OCI-LY1 (cell line): Measurements from ENCODE around the gene SPCS1.

ENCODE experiments used
- H2AFZ ChIP-seq: fragments of 200-600 bp; sonication (generic), shearing (Covaris generic); 2 replicates; pipeline ENCODE4 v1.6.0; 2014; ENCODE audit warnings: antibody characterized with exemption, mild to moderate bottlenecking, low read length
- H3F3A ChIP-seq: fragments of 200-600 bp; sonication (generic), shearing (Covaris generic); 2 replicates; pipeline ENCODE4 v1.6.0; 2014; ENCODE audit warnings: mild to moderate bottlenecking, antibody characterized with exemption, low read length, moderate library complexity; ENCODE audit not compliant: insufficient read depth
- H3K27ac ChIP-seq: fragments of 200-600 bp; sonication (generic); 2 replicates; pipeline ENCODE4 v1.5.1; 2014; ENCODE audit warnings: low read length, mixed run types, mild to moderate bottlenecking, low read depth; ENCODE audit not compliant: poor library complexity, severe bottlenecking
- H3K27me3 ChIP-seq: fragments of 200-600 bp; sonication (generic); 2 replicates; pipeline ENCODE4 v1.6.0; 2014; ENCODE audit warnings: antibody characterized with exemption, mild to moderate bottlenecking, low read length, moderate library complexity; ENCODE audit not compliant: insufficient read depth
- H3K36me3 ChIP-seq: fragments of 200-600 bp; sonication (generic); 2 replicates; pipeline ENCODE4 v1.6.1; 2014; ENCODE audit warnings: mild to moderate bottlenecking, antibody characterized with exemption, low read length, moderate library complexity, mixed read lengths; ENCODE audit not compliant: insufficient read depth
- H3K4me1 ChIP-seq: fragments of 200-600 bp; sonication (generic); 2 replicates; pipeline ENCODE4 v1.5.1; 2014; ENCODE audit warnings: mild to moderate bottlenecking, low read length, moderate library complexity; ENCODE audit not compliant: insufficient read depth, severe bottlenecking
- H3K4me2 ChIP-seq: fragments of 200-600 bp; sonication (generic), shearing (Covaris generic); 2 replicates; pipeline ENCODE4 v1.6.1; 2014; ENCODE audit warnings: low read length
- H3K4me3 ChIP-seq: fragments of 200-600 bp; sonication (generic); 2 replicates; pipeline ENCODE4 v1.5.1; 2014; ENCODE audit warnings: low read length, low read depth, mild to moderate bottlenecking, mixed read lengths; ENCODE audit not compliant: poor library complexity, severe bottlenecking
- H3K79me2 ChIP-seq: fragments of 200-600 bp; shearing (Covaris generic); 2 replicates; pipeline ENCODE4 v1.6.1; 2016; ENCODE audit warnings: mixed run types, low read length, mixed read lengths; ENCODE audit not compliant: insufficient read depth
- H3K9ac ChIP-seq: fragments of 200-600 bp; sonication (generic), shearing (Covaris generic); 2 replicates; pipeline ENCODE4 v1.6.1; 2014; ENCODE audit warnings: mild to moderate bottlenecking, low read length, mixed read lengths
- H3K9me2 ChIP-seq: fragments of 200-600 bp; sonication (generic), shearing (Covaris generic); 2 replicates; pipeline ENCODE4 v1.6.1; 2014; ENCODE audit warnings: low read depth, mild to moderate bottlenecking, low read length, mixed read lengths
- H3K9me3 ChIP-seq: fragments of 200-600 bp; shearing (Covaris generic); 2 replicates; pipeline ENCODE4 v1.6.1; 2014; ENCODE audit warnings: low read length, mixed read lengths
- H4K20me1 ChIP-seq: fragments of 200-600 bp; sonication (generic), shearing (Covaris generic); 2 replicates; pipeline ENCODE4 v1.6.0; 2016; ENCODE audit warnings: mild to moderate bottlenecking, low read length; ENCODE audit not compliant: insufficient read depth
- EZH2 ChIP-seq: fragments of 200-600 bp; sonication (generic), shearing (Covaris generic); IDR thresholded peaks from 2 replicates; pipeline ENCODE4 v1.8.0; 2017; ENCODE audit warnings: borderline replicate concordance, mixed run types, mild to moderate bottlenecking, antibody characterized with exemption, low read length, moderate library complexity, mixed read lengths
- TF ChIP-seq, protein P1 (sequence below): fragments of 200-600 bp; sonication (generic), shearing (Covaris generic); IDR thresholded peaks from 2 replicates; pipeline ENCODE4 v1.5.1; 2017; ENCODE audit warnings: mild to moderate bottlenecking, antibody characterized with exemption, low read length, moderate library complexity, mixed read lengths

Gene SPCS1

DNA sequence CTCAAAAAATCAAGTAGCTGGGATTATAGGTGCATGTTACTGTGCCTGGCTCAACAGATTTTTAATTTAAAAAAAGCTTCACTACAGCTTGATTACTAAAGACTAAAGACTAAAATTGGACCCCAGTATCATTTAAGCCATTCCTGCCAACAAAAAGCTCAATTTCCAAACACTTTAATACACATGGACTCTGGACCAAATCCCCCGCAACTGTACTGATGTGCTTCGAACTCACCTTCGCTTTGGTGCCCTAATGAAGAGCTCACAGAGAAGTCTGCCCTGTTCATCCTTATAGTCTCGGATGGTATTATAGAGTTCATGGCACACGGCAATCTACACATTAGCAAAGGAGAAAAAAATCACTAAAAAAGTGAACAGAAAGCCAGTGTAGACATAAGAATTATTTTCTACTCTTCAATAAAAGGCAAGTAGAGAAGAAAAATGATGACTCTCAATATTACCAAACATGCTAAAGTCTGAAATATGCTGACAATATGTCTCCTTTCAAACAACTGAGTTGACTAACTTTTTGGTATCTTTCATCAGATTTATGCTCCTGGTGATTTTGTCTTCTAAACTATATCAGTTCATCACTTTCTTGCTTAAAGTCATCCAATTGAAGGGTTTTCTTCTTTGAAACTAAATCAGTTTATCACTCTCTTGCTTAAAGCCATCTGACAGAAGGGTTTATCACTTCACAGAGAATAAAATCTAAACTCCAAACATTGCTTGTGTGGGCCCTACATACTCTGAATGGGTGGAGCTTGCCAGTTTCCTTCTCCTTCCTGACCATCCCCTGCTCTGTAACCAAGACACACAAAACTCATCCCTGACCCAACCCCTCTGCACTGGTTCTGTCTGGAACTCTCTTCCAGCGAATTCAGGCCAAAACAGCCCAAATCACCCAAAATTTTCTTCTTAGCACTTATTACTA is 27.4 kb upstream of the SPCS1 start:
- Histone ChIP-seq H3F3A (no peaks in the 10 kb centered on the region), H3K9me2 (no peaks in the 10 kb centered on the region), H3K79me2 (peaks cover 21% of the 10 kb centered on the region), H3K27me3 (no peaks in the 10 kb centered on the region), H3K4me2 (no peak overlapping the region), H3K4me1 (peaks cover 3% of the 10 kb centered on the region), H3K36me3 (peaks cover 63% of the 10 kb centered on the region), H3K27ac (no peak overlapping the region), H3K9me3 (no peaks in the 10 kb centered on the region), H2AFZ (no peak overlapping the region), H3K9ac (no peak overlapping the region), H3K4me3 (no peak overlapping the region), H4K20me1 (no peaks in the 10 kb centered on the region)
- no peak for TF ChIP-seq EZH2
- TF ChIP-seq, protein P1, sequence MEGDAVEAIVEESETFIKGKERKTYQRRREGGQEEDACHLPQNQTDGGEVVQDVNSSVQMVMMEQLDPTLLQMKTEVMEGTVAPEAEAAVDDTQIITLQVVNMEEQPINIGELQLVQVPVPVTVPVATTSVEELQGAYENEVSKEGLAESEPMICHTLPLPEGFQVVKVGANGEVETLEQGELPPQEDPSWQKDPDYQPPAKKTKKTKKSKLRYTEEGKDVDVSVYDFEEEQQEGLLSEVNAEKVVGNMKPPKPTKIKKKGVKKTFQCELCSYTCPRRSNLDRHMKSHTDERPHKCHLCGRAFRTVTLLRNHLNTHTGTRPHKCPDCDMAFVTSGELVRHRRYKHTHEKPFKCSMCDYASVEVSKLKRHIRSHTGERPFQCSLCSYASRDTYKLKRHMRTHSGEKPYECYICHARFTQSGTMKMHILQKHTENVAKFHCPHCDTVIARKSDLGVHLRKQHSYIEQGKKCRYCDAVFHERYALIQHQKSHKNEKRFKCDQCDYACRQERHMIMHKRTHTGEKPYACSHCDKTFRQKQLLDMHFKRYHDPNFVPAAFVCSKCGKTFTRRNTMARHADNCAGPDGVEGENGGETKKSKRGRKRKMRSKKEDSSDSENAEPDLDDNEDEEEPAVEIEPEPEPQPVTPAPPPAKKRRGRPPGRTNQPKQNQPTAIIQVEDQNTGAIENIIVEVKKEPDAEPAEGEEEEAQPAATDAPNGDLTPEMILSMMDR: no peak

DNA sequence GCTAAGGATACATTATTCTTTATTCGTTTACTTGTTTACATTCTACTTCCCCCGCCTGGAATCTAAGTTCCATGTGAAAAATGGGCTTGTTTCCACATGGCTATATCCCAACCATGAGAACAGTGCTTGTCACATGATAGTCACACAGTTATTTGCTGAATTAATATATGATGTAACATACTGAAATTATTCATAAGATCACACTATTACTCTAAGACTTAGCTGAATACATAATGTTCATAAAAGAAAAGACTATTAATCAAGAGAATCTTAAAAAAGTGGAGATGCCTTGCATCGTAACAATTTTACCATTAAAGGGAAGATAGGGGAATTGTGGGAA is 26.7 kb upstream of the SPCS1 start:
- peaks cover 27% of the 10 kb centered on the region for H3K79me2 ChIP-seq

DNA sequence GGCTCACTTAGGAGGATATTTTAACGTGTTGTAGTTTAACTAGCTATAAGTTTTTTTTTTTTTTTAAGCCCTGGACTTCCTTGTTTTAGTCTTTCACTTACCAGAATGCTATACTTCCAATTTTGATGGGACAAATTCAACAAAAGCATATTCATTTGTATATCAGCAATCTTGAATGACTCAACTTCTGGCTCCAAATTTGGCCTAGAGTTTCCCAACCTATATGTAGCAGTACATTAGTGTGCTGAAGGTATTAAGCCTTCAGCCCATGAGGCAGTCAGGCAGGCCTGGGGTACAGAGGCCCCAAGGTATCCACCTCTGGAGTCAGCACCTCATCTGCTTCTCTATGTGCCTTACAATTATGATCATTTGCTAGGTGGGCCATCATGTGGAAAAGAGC is 26.1 kb upstream of the SPCS1 start:
- Histone ChIP-seq H3K9me3 (no peaks in the 10 kb centered on the region), H3K9ac (no peak overlapping the region), H3K9me2 (no peaks in the 10 kb centered on the region), H3K4me2 (no peak overlapping the region), H4K20me1 (no peaks in the 10 kb centered on the region), H3K4me1 (peaks cover 15% of the 10 kb centered on the region), H3K36me3 (peaks cover 61% of the 10 kb centered on the region), H3K27ac (no peak overlapping the region), H3F3A (no peaks in the 10 kb centered on the region), H3K4me3 (no peak overlapping the region), H2AFZ (no peak overlapping the region), H3K27me3 (no peaks in the 10 kb centered on the region), H3K79me2 (peaks cover 34% of the 10 kb centered on the region)
- TF ChIP-seq EZH2: no peak
- TF ChIP-seq, protein P1: no peak

More for the DNA sequence above, 26.7 kb upstream of the SPCS1 start:
- no peaks in the 10 kb centered on the region for H3K9me2 ChIP-seq
- H3K4me1 ChIP-seq: peaks cover 9% of the 10 kb centered on the region
- no peaks in the 10 kb centered on the region for H3F3A ChIP-seq
- no peak overlapping the region for H2AFZ ChIP-seq
- TF ChIP-seq, protein P1: no peak
- no peak for TF ChIP-seq EZH2
- peaks cover 63% of the 10 kb centered on the region for H3K36me3 ChIP-seq
- no peak overlapping the region for H3K27ac ChIP-seq
- H3K9me3 ChIP-seq: no peaks in the 10 kb centered on the region
- H3K9ac ChIP-seq: no peak overlapping the region
- no peak overlapping the region for H3K4me2 ChIP-seq
- H3K4me3 ChIP-seq: no peak overlapping the region
- no peaks in the 10 kb centered on the region for H3K27me3 ChIP-seq
- H4K20me1 ChIP-seq: no peaks in the 10 kb centered on the region
